COLO829 (cell line): ENCODE measurements around the gene WFS1.
A peak's percentile ranks its signal among the peaks of the same experiment; 100 is the strongest.

ENCODE experiments used
- DNase-seq: peaks from one replicate; pipeline ENCODE4 v3.0.0; 2012; ENCODE audit warnings: low spot score

The WFS1 gene

DNA sequence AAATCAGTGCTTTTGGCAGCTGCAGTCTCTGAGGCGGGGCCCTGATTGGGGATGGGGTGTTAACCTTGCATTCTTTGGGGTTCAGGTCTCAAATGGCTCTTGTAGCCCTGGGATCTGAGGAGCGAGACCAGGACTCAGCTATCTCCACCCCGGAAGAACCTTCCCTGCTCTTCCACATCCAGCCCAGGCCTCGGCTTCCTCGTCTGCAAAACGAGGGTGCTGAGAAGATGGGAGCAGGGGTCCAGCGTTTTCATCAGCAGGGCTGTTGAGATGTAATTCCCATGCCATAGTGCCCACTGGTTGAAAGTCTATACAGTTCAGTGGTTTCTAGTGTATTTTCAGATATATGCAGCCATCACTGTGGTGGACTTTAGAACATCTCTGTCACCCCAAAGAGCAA lies 34.6 kb upstream of the WFS1 start:
- no peak for DNase-seq

DNA sequence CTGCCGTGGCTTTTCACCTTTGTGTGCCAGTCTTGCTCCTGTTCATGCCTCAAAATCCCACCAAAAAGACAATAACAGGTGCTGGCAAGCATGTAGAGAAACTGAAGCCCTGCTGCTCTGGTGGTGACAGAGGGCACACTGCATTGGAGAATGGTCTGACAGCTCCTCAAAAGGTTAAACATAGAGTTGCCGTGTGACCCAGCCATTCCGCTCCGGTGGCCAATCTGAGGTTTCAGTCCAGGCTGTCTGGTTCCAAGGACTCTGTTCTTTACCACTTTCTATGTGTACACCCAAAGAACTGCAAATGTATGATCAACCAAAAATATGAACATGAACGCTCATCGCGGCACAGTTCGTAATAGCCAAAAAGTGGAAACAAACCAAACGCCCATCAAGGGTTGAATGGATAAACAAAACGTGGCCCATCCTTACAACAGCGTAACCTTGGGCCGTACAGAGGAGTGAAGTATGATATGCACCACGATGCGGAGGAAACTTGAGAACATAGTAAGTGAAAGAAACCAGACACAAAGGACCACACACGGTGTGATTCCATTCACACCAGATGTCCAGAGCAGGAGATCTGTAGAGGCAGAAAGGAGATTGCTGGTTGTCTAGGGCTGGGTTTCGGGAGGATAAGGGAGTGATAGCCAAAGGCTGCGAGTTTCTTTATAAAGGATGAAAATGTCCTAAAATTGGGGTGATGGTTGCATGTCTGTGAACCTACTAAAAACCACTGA lies 33.6 kb upstream of the WFS1 start:
- DNase-seq, result no peak

DNA sequence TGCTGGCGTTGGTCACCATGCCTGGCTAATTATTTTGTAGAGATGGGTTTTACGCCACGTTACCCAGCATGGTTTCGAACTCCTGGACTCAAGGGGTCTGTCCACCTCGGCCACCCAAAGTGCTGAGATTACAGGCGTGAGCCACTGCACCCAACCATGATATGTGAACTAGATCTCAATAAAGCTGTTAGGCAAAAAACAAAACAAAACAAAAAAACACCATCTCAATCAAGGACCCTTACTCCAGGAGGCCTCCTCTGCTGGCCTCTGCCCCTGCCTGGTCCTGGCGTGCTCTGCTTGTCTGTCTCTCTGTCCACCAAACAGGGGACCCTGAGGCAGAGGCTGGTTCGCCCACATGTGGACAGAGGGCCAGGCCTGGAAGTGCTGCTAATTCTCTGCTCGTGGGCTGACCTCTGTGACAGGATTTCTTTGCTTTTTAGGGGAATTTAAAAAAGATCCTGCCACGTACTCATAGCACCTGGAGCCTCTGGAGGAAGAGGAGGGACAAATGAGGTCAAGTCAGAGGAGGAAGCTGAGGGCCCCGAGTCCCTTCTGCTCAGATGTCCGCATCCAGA lies 32.7 kb upstream of the WFS1 start:
- no peak for DNase-seq

DNA sequence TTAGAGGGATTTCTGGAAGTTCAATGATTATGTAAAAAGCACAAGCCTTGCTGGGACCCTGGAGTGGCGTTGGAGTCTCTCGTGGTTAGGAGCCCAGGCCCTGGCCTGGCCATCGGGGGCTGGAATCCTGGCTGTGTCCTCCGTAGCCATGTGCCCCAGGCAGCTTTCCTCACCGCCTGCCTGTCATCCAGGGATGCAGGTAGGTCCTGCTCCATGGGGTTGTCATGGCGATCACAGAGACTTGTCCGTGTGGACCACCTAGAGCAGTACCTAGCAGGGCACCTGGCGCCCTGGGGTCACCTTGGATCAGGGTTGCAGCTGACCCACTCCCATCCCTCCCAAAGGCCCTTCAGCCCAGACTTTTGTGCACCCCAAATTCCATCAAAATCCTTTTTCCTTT lies 30.2 kb upstream of the WFS1 start:
- DNase-seq, result no peak

DNA sequence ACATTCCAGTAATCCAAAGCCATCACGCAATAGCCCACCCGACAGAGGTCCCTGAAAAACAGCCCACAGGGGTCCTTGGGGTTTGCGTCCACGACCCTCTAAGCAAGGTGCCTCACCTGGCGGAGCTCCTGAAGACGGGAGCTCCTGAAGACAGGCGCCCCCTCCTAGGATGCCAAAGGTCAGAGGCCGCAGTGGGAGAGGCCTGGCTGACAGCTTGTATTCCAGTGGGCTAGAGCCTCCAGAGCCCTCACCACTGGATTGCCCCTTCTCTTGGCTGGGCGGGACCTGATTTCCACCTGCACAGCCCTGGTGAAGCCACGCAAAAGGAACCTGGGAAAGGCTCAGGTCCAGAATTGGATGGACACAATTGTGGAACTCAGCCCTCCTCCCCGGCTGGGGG lies 29.7 kb upstream of the WFS1 start:
- DNase-seq, result no peak

DNA sequence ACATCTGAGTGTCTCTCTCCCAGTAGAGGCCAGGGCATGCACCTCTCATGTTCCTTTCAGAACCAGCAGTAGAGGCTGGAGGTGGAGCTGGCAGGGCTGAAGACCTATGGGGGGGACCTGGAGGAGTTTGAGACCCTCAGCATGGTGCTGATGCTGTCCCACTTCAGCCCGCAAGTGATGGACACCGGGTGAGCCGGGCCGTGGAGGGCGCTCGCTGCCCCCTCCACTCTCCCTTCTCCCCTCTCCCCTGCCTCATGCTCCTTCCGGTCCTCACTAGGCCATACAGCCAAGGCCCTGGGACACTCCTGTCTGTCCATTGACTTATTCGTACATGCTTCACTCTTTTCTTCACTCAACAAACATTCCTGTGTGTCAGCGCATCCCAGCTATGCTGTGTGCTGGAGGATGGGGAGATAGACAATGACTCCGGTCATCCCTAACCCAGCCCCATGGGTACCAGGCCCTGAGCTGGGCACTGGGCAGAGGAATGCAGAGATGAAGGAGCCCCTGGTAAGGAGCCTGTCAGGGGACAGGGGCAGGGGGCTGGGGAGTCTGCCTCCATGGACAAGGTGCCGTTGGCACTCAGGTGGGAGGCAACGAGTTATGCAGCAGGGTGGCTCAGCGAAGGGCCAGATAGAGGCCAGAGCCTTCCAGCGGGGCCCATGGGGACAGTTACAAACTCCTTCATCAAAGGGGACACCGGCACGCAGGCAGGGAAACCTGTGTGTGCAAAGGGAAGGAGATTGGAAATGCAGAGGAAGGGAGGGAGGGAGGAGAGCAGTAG lies 28.4 kb upstream of the WFS1 start:
- no peak for DNase-seq

DNA sequence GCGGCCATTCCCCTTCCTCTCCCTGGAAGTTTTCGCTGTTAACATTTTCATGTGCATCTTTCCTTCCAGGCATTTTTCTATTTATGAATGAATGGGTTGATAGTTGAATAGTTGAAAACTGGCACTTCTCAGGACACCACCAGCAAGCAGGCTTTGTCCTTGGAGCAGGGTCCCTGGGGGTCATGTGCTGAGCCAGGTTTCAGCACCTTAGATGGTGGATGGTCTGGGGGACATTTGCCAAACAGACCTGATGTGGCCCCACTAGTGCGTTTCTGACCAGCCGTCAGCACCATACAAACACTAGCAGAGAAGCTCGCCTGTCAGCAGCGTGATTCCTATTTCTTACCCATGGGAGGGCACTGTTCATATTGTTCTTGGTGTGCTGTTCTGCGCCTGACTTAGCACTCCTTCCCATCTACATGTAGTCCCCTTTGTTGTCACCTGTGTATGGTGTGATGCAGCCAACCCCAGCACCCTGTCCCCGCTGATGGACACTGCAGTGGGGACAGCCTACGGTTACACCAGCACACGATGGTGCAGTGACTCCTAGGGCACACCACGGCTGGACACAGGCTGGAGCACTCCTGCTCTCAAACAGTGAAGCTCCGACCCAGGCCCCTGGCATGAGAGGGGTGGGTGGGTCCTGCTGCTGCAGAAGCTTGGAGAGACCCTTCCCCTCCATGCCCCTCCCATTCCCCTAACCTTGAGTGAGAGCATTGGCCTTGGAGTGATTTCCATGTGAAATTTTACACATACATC lies 27.2 kb upstream of the WFS1 start:
- DNase-seq, result no peak

DNA sequence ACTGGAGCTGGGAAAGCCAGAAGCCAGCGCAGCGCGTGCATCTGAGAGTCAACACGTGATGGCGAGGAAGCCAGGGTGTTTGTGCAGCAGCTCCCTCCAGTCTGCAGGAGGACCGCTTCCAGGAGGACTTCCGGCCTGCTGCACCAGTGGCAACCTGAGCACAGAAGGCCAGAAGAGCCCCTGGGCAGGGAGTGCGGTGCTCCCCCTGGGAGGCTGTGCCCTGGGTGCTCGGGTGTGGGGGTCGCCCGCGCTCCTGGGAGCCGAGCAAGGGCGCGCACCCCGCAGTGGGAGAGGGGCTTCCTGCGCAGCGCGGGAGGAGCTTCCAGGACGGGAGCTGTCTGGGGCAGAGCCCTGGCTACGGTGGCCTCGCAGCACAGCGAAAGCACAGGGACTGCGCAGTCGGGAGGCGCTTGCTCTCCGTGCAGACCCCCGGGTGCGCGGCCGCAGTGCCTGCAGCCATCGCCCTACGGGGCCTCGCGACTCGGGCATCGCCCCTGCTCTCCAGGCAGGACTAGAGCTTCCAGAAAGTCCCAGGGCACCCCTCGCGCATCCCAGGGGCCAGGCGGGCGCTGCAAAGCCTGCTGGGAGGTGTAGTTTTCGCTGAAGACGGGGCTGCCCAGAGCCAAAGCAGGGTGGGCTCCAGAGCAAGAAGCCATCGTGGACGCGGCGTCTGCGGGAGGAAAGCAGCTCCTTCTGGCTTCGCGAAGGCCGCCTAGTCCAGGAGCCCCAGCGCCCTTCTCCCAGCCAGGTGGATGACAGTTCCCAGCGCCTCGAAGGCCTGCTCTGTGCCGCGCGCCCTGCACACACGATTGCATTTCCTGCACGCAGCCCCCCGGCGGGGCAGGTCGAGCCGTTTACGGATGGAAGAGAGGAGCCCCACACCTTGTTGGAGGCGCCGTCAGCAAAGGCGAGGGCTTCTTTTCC lies 24.1 kb upstream of the WFS1 start:
- no peak for DNase-seq

DNA sequence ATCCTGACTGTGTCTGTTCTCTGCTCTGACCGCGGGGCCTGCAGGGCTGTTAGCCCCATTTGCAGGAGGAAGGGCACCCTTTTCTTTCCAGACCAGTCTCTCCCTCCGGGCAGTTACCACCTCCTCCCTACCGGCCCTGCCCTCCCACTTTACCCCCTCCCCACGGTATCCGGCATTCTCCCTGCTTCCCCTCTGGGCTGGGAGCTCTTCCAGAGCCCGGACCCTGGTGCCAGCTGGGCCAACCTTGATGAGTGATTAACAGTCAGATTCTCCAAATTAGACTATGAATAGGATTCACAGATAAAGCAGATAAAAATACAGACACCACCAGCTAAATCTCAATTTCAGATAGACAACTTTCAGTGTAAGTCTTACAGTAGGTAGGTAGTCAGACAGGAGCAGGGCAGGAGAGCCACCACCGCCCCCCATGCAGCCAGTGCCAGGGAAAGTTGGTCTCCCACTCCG lies 23.4 kb upstream of the WFS1 start:
- DNase-seq, result no peak

DNA sequence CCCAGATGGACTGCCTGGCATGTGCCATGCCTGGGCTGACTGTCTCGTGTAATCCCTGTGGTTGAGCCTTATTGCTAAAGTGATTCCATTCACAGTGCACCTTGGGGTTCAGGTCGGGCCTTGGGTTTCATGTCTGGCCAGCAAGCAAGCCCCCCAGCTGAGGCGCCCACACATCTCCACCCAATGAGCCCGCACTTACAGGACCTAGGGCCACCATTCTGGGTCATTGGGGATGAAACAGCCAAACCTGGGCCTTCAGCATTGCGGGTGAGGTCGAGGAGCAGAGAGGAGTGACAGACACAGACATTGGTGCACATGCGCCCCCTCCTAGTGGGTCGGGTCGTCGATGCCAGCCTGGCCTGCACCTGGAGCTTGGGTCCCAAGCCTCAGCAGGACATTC lies 21.3 kb upstream of the WFS1 start:
- DNase-seq, result no peak

DNA sequence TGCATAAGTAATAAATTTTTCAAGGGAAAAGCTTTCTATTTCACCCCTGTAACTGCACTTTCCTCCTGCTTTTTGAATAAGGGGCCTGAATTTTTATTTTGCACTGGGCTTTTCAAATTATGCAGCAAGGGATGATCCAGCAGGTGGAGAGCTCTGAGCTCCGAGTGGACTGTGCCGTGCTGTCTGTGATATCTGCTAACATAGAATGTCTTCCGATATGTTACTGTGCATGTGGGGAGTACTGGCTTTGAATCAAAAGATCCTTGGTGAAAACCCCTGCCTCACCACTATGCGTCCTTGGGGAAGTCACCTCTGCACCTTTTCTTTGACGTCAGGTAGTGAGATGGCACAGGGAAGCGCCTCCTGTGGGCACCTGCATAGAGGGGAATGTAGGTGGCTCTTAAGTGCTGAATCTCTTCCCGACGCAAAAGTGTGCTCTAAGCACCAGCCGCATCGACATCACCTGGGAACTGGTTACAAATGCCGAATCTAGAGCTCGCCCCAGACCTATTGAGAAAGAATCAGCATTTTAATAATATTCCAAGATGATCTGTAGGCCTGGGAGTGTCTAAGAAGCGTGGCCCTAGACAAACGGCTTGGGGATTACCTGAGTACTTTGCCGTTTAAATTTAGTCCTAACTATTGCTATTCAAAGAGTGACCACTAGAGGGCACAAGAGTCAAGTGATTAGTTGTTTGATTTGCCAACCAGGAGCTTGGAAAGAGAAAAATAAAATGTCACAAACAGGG lies 19.2 kb upstream of the WFS1 start:
- DNase-seq, result peak; percentile 41

DNA sequence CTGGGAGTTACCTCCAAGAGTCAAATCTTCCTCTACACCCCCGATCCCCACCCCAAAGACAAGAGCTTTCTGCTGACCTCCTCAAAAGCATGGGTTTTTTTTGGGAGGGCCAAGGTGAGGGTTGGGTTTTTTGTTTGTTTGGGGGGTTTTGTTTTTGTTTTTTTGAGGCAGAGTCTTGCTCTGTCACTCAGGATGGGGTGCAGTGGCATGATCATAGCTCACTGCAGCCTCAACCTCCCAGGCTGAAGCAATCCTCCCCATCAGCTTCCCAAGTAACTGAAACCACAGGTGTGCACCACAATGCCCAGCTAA lies 18.7 kb upstream of the WFS1 start:
- DNase-seq, result no peak

DNA sequence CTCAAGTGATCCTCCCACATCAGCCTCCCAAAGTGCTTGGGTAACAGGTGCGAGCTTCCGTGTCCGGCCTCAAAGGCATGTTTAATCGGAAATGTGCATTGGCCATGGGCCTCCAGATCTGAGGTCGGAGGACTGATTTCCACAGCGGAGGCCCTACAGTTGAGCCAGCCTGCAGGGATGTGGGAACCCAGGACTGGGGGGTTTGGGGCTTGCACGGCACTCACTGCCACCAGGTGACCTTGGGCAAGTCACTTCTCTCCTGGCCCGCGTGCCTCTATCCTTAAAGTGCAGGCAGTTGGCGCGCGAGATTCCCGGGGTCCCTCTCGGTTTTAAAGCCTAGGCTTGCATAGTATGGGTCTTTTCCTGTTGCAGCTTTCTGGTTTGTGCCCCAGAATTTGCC lies 18.3 kb upstream of the WFS1 start:
- DNase-seq, result no peak

DNA sequence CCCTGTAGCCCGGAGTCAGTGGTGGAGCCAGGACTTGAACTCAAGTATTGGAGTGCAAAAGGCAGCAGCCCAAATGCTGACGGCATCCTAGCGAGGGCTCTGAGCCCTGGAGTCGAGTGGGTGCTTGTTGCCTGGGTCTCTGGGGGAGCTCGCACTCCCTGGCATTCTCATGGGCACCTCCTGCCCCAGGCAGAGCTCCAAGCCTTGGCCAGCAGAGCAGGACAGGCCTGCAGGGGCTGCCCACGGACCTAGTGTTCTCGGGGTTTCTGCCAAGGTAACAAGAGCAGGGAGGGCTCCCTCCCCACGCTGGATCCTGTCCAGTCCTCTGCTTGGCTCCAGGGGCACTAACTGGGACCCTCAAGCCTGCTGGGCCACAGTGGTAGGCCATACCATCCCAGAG lies 17.6 kb upstream of the WFS1 start:
- no peak for DNase-seq

DNA sequence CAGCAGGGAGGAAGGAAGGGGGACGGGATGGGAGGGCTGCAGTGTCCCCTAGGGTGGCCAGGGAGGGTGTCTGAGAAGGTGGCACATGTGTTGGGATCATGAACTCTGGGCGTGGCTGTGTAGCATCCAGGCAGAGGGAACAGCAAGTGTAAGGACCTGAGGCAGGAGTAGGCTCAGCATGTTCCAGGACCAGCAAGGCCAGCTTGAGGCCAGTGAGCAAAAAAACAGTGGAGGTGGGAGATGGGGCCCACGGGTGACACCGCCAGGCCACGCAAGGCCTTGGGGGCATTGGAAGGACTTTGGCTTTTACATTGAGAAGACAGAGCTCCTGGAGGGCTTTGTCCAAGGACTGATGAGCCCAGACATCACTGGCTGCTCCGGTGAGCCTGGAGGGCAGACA lies 16.5 kb upstream of the WFS1 start:
- DNase-seq, result no peak

DNA sequence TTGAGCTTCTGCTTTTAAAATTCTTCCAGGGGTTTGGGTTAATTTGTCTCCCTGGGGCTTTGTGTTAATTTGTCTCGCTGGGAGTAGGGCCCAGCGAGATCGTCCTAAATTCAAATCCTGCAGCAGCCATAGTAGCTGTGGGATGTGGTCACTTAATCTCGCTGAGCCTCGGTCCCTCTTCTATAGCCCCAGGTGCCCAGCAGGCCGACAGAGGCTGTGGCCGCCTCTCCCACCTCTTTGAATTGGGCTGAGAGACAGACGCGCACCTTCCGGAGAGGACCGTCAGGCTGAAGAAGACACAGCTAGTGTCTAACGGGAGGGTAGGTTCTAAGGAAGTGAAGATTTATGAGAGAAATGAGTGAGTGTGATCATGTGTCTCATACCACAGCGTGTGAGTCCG lies 15.7 kb upstream of the WFS1 start:
- no peak for DNase-seq

DNA sequence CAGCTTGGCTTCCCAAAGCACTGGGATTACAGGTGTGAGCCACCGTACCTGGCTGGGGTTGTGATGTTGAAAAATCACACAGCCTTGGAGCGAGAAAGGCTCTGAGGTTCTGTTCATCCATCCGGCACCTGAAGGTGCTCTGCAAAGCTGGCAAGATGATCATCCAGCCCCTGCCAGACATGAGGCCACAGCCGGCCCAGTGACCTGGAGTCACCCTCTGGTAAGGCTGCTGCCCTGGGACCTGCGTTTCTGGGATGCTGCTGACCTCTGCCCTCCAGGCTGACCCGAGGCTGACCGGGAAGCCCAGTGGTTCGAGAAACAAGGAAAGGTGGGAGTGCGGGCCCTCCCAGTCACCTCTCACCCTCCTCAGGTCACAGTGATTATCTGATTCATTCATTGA lies 13.5 kb upstream of the WFS1 start:
- DNase-seq, result no peak

DNA sequence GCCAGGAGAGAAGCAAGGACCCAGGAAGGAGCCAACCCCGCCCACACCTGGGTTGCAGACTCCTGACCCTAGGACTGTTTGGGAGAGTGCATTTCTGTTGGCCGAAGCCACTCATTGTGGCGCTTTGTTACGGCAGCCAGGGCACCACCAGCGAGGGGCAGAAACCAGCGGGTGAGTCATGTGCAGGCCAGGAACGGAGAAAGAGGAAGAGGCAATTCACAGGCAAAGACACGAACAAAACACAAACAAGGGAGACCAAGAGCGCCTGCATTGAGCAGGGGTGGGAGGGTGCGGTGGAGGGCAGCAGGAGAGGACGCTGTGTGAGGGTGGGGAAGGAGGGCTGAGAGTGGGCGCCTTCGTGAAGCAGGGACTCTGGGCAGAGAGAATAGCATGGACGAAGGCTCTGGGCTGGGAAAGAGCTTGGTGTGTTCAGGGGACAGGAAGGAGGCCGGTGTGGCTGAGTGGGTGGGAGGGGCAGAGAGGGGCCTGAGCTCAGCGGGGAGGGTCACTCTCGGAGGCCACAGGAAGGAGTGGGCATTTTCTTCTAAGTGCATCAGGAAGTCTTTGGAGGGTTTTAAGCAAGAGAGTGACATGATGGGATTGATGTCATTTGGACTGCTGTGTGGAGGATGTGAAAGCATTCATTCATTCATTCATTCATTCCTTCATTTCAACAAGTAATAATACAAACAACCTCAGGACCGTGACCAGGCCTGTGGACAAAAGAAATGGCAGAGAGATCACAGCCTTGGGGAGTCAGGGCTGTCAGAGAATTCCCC lies 12.2 kb upstream of the WFS1 start:
- no peak for DNase-seq

DNA sequence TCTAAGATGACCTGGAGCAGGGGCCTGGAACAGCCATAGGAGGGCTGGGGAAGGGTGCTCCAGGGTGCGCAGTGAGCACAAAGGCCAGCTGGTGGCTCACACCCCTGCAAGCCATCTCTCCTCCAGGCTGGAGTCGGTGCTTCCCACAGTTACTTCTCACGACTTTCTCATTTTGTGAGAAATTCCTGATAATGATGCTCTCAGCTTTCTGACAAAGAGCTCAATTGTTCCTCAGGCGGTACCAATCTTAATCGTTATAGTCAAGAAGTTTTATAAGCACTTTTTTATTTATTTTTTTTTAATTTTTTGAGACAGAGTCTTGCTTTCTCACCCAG lies 11.7 kb upstream of the WFS1 start:
- no peak for DNase-seq

DNA sequence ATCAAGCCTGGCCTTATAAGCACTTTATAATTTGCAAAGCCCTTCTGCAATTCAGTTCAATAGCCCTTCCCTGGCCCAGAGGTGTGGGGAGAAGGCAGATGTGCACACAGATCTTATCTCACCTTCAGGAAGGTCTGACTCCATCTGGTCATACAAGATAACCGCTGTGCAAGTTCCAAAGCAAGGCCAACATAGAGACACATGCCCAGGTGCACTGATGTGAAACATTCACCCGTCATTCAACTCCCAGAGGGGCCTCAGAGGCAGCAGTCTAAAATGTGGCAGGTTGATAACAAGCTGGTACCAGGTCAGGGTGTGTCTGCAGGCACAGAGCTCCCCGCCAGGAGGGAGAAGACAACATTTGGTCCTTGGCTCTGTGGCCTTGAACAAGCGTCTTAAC lies 10.9 kb upstream of the WFS1 start:
- DNase-seq, result no peak
